GM18520 (cell line): ENCODE data around the gene SEMA4B.

Experiments
- ATAC-seq: cut with Tn5 transposase; IDR thresholded peaks from one replicate; pipeline ENCODE4 v1.9.1; 2021; ENCODE audit not compliant: unreplicated experiment

The SEMA4B gene

DNA sequence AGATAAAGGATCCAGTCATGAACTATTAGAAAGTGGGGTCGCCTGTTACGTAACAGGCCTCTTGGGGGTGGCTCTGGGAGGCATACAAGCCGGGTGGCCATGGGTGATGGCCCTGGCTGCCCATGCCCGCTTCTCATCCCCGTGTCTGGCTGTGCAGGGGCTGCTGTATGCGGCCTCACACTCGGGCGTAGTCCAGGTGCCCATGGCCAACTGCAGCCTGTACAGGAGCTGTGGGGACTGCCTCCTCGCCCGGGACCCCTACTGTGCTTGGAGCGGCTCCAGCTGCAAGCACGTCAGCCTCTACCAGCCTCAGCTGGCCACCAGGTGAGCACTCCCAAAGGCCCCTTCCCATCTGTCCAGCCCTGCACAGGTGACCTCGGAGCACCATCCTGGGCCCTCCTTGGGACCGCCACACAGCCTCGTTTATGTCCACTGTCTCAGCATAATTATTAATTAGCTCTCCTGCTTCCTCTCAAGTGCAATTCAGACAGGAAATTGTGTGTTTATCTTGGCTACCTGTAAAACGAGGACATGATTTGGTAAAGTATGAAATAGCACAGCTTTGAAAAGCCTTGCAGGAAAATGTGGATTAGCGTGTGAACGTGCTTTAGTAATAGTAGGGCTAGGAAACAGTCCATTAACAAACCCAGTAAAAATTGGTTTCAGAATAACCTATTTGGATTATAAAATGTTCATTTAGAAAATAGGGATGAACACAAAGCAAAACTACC, 24.5 kb downstream of the SEMA4B start:
- ATAC-seq: no peak

DNA sequence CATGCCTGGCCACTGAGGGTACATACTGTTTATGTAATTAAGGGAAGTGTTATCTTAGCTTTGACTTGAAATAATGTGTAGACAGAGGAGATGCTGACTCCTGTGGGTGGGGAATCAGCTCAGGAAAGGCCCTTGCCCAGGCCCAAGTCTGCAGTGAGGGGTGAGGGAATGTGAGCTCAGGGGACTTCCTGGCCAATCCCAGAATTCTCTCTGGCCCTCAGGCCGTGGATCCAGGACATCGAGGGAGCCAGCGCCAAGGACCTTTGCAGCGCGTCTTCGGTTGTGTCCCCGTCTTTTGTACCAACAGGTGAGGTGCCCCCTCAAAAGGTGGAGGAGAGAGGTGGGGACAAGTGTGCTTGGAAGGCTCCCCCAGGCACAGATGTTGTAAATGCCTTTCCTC, 26.2 kb downstream of the SEMA4B start:
- no peak for ATAC-seq

DNA sequence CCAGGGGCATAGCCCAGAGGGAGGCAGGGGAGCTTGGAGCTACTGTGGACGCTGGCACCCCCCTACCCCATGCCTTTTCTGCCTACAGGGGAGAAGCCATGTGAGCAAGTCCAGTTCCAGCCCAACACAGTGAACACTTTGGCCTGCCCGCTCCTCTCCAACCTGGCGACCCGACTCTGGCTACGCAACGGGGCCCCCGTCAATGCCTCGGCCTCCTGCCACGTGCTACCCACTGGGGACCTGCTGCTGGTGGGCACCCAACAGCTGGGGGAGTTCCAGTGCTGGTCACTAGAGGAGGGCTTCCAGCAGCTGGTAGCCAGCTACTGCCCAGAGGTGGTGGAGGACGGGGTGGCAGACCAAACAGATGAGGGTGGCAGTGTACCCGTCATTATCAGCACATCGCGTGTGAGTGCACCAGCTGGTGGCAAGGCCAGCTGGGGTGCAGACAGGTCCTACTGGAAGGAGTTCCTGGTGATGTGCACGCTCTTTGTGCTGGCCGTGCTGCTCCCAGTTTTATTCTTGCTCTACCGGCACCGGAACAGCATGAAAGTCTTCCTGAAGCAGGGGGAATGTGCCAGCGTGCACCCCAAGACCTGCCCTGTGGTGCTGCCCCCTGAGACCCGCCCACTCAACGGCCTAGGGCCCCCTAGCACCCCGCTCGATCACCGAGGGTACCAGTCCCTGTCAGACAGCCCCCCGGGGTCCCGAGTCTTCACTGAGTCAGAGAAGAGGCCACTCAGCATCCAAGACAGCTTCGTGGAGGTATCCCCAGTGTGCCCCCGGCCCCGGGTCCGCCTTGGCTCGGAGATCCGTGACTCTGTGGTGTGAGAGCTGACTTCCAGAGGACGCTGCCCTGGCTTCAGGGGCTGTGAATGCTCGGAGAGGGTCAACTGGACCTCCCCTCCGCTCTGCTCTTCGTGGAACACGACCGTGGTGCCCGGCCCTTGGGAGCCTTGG, 27.0 kb downstream of the SEMA4B start:
- ATAC-seq: no peak

DNA sequence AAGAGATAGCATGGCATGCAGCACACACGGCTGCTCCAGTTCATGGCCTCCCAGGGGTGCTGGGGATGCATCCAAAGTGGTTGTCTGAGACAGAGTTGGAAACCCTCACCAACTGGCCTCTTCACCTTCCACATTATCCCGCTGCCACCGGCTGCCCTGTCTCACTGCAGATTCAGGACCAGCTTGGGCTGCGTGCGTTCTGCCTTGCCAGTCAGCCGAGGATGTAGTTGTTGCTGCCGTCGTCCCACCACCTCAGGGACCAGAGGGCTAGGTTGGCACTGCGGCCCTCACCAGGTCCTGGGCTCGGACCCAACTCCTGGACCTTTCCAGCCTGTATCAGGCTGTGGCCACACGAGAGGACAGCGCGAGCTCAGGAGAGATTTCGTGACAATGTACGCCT, 27.8 kb downstream of the SEMA4B start:
- no peak for ATAC-seq

DNA sequence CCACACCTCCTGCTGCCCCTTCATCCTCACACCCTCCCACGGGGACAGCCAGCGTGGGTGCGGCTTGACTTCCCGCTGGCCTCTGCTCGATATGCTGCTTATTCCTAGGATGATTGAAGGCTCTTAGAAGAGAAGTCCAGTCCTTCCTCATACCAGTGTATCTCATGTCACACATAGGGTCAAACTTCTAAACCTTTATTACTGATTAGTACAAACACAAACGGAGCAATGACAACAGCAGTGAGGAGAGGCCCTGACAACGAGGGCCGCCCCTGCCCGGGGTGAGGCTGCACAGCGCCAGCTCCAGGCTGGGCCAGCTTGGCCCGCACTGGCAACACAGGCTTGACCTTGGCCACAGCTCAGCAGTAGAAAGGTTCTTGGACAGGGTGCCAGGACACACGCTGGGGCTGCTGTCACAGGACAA, 29.0 kb downstream of the SEMA4B start:
- ATAC-seq: no peak

DNA sequence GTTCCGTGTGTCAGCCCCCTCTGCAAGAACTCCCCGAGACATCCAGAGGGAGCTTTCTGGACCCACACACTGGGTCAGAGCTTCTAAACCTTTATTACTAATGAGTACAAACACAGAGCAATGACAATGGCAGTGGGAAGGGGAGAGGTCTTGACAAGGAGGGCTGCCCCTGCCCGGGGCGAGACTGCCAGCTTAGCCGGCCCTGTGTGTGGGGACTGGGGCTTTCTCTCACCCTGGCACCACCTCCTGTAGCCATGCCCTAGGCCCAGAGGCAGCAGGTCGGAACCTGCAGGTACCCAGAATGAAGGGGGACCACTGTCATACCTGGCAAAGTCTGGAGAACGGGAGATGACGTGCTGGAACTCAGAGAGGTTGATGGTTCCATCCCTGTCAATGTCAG, 29.5 kb downstream of the SEMA4B start:
- no peak for ATAC-seq

DNA sequence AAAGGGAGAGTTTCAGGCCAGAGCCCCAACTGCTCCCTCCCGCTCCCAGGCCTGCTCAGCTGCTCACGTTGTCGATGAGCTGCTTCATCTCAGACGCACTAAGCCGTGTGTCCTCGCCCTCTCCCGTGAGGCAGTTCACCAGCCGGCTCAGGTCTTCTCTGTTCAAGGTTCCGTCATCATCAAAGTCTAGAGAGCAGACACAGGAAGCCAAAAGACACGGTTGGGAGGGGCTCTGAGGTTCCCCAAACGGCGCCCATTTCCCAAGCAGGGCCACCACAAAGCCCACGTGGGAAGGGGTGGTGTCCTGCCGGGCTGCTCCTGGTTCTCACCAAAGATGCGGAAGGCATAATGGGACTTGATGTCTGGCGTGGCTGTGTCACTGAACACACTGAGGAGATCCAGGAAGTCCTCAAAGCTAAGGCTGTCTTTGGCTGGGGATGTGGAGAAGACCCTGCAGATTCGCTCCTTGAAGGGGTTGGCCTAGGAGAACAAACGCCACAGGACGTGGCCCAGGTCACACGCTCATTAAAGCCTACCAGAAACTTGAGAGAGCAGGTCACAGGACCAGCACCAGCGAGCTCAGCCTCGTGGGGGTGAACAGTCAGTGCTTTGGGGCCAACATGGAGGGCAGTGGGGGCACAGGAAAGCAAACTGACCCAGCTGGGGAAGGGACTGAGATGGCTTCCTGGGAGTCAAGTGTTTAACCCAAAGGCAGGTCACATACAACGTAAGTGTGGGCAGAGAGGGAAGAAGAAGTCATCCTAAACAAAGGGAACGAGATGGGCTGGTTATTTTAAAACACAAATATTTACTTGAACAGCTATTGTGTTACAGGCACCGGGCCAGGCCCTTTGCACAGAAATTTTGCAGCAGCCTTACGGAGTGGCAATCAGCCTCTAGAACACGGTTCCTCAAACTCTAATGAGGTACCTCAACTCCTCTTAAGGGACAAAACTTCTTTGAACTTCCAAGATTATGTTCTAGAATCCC, 30.2 kb downstream of the SEMA4B start:
- ATAC-seq: no peak

DNA sequence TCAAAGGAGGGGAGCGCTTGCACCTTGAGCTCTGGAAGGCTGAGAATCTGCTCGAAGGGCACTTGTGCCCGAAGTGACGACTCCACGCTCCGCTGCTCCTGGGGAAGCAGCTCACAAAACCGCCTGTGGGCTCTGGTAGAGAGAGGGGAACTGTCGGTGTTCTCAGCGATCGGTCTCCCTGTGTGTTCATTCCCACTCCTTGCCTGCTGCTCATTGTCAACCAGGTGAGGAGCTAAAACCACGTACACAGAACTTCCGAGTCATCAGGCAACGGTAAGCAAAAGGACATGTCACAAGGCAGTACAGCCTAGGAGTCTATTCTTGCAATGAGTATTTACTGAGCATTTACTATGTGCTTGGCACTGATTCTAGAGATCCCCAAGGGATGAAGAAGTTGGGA, 31.1 kb downstream of the SEMA4B start:
- no peak for ATAC-seq

DNA sequence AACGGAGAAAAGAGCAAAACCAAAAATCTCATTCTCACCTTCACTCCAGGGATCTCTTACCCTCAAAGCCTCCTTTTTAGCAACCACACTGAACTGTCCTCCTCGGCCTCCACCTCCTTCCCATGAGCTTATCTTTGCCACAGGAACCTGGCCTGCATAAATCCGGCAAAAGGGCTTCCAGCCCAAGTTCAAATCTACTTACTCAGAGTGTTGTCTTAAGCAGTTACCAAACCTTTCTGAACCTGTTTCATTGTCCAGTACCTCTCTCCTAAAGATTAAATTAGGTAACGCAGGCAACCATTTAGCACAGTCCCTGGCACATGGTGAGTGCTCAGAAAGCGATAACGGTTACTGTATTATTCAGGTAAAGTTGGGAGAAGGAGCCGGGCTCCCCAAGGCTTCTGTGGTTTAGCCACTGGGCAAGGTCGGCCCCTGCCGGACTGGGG, 31.8 kb downstream of the SEMA4B start:
- no peak for ATAC-seq

DNA sequence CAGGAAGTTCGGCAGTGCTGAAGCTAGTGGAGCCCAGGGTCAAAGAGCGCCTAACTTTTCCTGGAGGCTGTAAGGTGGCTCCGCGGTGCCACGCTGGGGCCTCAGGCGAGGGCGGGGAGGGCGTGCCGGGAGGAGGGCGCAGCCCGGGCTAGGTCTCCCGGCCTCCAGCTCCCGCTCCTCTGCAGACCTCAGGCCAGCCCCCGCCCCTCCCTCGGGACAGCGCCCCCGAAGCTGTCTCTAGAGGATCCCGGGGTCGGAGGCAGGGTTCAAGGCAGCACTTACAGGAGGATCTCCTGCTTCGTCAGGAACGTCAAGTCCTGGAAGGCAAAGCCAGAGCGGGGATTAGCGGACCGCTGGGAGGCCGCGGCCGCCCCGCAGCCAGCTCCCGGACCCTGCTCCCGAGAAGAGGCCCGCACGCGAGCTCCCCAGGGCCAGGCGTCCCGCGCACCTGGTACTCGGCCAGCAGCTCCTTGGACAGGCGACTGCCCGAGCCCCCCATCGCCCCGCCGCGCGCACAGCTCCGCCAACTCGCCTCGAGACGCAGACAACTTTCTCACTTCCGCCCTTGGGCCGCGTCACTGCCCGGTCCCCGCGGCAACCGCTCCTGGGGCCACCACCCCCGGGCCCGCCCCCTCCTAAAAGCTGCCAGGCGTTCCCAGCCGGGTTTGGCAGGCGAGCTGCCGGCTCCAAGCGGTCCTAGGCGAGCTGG, 32.4 kb downstream of the SEMA4B start, which contains the start of gene CIB1:
TSS of gene CIB1 (minus strand) at position 555 of the 709 bp plus-strand sequence. CDS start at position 499, 56 bp downstream.
- ATAC-seq: peak; percentile 76

DNA sequence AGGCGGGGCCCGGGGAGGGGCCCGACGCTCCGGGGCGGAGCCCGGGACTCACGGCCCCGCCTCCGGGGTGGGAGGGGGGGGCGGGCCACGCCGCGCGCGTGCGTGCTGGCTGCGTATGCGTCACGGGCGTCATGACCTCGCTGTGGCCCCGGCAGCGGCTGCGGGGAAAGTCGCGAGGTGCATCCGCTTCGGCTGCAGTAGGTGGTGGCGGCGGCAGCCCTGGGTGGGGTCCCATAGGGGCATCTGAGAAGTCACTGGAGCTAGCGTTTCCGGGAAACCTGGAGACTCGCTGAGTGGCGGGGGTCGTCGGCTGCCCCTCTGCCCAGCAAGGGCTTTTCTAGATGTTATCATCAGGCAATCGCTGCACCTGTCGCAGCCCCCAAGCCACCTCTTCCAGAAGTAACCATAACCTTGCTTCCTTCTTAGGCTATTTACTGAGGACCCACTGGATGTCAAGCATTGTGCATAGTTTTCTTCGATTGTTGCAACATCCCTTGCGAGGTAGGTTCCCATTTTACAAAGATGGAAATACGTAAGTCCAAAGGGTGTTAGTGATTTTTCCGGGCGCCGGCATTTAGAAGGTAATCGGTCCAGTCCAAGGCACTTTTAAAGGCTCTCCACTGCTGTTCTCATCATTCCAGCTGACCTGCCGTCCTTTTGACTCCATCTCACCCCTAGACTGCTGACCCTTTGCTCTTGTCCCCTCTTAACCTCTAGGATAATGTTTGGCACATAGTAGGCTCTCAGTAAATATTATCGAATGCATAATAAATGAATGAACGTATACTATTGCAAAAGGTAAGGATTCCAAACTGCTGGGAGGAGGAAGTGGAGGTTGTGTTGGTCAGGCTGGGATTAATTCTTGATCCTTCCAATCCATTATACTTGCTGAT, 33.2 kb downstream of the SEMA4B start, which contains the start of gene GDPGP1:
TSS of gene GDPGP1 (plus strand) at position 114 of the 893 bp plus-strand sequence. CDS start 6,700 bp downstream, outside the sequence.
- peak; percentile 62 for ATAC-seq

DNA sequence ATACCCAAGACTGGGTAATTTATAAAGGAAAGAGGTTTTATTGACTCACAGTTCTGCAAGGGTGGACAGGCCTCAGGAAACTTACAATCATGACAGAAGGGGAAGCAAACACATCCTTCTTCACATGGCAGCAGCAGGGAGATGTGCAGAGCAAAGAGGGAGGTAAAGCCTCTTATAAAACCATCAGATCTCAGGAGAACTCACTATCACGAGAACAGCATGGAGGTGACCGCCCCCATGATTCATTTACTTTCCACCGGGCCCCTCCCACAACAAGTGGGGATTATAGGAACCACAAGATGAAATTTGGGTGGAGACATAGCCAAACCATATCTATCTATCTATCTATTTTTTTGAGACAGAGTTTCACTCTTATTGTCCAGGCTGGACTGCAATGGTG, 38.2 kb downstream of the SEMA4B start:
- ATAC-seq: no peak

DNA sequence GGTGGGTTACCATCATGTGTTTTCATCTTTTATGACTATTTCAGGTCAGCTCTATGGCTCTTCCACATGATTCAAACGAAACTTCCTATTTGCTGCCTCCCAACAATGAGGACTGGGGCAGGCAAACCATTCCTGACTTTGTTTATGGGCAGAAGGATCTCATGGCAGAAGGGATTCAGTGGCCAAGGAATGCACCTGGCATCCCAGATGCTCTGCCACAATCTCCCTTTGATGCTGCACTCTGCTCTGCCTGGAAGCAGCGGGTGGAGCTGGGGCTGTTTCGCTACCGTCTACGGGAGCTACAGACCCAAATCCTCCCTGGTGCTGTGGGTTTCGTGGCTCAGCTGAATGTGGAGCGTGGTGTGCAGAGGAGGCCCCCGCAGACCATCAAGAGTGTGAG, 39.7 kb downstream of the SEMA4B start:
- ATAC-seq: no peak

DNA sequence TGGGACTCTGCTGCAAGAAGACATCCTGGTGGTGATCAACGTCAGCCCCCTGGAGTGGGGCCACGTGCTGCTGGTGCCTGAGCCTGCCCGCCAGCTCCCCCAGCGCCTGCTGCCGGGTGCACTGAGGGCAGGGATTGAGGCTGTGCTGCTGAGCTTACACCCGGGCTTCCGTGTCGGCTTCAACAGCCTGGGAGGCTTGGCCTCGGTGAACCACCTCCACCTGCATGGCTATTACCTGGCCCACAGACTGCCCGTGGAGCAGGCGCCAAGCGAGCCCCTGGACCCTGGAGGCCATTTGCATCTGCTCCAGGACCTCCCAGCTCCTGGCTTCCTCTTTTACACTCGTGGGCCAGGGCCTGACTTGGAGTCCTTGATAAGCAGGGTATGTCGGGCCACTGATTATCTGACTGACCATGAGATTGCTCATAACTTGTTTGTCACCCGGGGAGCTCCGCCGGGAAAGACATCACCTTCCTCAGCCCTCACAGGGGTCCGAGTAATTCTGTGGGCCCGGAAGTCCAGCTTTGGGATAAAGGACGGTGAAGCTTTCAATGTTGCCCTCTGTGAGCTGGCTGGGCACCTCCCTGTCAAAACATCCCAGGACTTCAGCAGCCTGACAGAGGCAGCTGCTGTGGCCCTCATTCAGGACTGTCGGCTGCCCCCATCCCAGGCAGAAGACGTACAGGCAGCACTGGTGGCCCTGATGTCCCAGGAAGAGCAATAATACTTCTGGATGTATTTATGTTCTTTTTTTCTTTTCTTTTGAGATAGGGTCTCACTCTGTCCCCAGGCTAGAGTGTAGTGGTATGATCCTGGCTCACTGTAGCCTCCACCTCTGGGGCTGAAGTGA, 40.4 kb downstream of the SEMA4B start:
- ATAC-seq: no peak

DNA sequence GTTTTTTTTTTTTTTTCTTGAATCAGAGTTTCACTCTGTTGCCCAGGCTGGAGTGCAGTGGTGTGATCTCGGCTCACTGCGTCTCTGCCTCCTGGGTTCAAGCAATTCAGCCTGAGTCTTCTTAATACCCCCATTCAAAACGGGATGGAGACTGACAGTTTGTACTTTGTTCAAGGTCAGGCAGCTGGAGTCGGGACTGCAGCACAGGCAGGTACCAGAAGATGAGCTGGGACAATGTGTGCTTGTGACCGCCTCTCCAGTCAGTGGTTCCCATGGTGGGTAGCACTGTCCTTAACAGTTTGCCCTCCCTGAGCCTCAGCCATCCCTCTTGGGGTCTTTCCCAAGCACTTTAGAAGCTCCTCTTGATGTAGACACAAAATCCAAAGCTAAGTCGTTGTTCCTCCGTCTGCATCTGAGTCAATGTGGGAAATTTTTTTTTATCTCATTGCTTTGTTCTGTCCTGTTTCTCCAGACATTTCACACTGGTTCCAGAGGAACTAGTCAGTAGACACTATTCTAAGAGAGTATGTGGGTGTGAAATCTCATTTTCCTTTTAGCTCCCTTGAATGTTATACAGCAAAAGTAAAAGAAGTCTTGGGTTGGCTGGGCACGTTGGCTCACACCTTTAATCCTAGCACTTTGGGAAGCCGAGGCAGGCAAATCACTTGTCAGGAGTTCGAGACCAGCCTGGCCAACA, 43.0 kb downstream of the SEMA4B start:
- no peak for ATAC-seq

DNA sequence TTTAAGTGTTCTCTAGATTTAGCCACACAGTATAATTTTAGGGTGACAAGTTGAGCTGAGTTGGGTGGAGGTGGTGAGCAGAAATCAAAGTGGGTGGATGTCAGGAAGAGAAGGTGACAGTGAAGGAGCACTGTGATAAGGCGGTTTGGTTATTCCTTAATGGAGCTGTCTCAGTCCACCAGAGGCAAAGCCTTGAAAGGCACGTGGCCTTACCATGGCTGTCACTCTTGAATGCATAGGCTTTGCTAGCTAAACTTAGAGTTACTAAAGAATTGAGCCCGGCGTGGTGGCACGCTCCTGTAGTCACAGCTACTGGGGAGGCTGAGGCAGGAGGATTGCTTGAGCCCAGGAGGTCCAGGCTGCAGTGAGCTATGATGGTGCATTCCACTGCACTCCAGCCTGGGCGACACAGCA, 47.7 kb downstream of the SEMA4B start:
- no peak for ATAC-seq

DNA sequence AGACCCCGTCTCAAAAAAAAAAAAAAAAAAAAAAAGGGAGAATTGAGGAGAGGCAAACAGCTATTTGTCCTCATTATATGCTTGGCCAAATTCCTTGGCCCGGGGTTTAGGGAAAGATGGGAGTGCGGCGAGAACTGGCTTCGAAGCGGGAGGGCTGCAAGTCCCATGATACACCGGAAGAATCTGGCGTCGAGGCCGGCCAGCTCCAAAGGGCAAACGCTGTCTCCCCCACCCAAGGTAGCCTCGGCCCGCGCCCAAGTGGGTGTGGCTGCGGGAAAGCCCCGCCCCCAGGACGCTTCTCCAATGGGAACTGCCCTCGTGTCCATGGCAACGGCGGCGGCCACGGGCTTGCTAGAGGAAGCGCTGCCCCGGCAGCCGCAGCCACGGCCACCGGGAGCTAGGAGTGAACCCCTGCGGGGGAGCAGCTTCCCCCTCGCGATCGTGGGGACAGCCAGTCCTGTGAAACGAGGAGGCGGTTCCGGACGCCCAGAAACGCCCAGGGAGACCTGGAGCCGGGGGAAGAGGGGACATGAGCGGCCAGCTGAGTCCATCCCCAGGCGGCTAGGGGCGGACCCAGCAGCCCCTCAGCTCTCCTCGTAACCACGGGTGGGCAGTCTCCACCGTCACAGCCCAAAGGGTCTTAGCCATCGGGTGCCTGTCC, 48.2 kb downstream of the SEMA4B start, which contains the start of gene TTLL13:
TSS of gene TTLL13 (plus strand) at position 354 of the 661 bp plus-strand sequence. CDS start 1,075 bp downstream, outside the sequence.
- peak; percentile 43 for ATAC-seq
